GM19239 (cell line): ENCODE results near the gene KLHDC10.
"Not testable (repeated sequence)": the region's sequence is repeated elsewhere in the genome, so short reads cannot be mapped to it uniquely, and the experiment has no call there.

Experiments
- DNase-seq: peaks from one replicate; pipeline ENCODE4 v3.0.0; 2011; ENCODE audit warnings: low spot score; ENCODE audit not compliant: insufficient read length
- FAIRE-seq: peaks from 2 replicates; lab custom pipeline; 2011; peaks lifted over from hg19 to GRCh38; lab: Jason Lieb, UNC

Gene KLHDC10

DNA sequence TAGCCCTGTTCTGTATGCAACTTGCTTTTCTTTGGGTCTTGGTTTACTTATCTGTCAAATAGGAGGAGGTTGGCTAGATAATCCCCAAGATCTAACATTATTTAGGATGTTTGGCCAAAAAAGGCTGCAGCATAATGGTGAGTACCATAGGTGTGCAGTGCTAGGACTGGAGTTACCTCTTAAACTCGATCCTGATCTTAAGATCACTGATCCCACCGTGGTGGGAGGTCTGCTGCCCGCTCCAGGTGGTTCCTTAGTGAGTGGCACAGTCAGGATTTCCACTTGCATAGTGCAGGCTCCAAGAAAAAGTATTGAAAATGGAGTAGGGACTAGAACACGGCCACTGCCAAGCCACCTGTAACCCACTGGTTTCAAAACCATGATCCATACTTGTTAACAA is 66.9 kb downstream of the KLHDC10 start:
- FAIRE-seq (no peak), DNase-seq (no peak)

DNA sequence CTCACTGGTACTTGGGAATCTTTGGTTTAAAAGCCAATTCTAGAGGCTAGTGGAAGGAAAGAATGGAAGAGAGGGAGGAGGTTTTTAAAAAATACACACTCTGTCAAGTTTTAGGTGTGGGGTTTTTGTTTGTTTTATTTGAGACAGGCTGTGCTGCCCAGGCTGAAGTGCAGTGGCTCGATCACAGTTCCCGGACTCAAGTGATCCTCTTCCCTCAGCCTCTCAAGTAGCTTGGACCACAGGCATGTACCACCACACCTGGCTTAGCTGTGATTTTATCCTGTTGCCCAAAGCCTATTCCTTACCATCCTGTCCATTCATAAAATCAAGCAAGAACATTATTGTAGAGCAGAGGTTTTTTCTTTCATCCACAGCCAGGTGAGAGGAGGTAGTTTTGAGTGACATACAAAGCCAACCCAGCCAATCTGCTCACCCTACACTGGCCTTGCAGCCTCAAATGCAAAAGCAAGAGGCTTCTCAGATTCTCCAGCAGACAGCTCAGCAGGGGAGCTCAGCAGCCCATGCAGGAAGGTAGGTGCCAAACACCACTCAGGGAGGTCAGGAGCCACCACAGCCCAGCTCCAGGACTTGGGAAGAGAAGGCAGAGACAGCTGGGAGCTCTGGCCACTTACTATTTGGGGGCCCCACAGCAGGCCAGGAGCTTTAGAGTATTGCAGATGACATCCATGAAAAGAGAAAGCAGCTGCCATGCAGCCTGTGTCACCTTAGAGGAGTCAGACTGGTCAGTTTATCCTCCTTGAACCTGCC is 69.0 kb downstream of the KLHDC10 start:
- DNase-seq = no peak
- FAIRE-seq = no peak

DNA sequence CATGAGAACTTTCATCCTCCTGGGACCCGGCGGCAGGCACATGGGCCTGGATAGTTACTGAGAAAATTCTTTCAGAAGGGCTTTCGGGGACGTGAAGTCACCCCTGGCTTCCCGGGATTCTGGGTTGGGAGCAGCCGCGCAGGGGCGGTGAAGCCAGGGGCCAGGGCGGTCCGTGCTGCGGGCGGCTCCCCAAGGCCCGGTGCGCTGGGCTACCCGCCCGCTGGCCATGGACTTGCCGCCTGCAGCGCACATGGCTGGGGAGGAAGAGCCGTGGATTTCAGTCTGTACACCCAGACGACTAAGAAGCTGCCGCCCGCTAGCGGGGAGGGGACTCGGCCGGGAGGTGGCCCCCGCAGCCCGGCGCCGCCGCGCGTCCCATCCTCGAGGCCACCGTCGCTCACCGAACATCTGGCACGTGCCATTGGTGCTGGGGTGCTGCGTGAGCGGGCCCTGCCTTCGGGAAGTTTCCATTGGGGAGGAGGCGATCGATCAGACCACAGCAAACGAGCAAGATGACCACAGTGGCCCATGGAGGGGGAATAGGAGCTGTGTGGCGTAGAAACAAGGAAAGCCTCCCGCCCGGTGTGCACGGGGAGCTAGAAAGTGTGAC is 70.3 kb downstream of the KLHDC10 start:
- no peak for FAIRE-seq
- no peak for DNase-seq

DNA sequence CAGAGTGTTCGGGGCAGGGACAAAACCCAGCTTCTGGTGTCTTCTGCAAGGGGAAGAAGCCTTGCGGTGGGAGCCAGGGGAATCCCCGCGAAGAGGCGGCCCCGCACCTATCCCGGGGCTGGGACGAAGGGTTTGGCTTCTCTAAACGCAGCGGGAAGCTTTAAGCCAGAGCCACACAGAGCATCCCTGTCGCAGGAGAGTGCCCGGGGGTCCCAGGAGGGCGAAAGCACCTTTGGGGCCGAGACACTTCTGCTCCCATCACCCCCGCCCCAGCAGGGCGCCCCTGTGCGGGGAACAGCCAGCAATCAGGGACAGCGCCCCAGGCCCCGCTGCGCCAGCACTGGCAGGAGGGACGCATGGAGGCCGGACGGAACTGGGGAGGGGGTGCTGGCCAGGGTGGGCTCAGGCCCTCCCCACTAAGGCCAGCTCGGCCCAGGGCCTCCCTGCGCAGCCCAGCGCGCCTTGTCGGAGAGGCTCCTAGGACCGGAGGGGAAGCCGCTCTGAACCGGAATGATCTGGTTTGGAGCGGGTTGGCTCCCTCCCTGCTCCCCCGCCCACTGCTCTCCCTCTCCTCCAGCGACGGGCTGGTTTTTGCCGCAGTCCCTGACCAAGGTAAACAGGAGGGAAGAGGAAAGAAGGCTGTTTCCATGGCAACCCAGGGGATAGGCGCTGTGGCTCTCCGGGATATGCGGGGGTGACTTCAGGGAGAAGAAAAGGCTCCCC is 71.0 kb downstream of the KLHDC10 start:
- peak; percentile 56 for DNase-seq
- FAIRE-seq = no peak

DNA sequence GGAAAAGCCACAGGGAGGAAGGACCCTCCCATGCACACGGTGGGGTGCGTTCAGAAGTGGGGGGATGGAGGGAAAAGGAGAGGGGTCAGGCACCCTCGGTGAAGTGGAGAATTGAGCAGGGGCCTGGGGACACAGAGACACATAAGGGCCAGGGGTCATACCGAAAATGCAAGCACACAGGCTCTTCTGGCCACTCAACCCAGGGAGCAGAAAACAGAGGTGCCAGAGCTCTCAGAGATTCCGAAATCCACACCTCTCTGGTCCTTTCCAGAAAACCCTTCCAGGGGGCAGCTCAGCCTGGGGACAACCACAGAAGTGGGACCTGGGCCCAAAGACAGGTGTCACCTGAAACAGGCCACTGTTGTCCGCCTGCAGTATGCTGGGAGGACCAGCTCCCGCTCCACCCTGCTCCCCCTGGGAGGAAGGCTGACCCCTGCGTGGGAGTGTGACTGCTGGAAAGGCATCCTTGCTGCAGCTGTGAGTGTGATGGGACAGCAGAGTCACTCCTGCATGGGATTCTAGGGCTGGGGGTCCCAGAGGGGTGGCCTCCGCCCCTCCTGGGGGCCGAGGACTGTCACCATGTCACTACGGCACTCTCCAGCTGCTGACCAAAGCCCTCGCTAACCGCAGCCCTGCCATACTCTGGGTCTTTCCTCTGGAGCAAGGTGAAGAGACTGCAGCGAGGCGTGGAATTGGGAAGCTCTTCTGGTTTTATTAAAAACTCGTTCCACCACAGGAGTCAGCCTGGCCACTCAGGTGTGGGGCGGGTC is 71.7 kb downstream of the KLHDC10 start:
- no peak for DNase-seq

DNA sequence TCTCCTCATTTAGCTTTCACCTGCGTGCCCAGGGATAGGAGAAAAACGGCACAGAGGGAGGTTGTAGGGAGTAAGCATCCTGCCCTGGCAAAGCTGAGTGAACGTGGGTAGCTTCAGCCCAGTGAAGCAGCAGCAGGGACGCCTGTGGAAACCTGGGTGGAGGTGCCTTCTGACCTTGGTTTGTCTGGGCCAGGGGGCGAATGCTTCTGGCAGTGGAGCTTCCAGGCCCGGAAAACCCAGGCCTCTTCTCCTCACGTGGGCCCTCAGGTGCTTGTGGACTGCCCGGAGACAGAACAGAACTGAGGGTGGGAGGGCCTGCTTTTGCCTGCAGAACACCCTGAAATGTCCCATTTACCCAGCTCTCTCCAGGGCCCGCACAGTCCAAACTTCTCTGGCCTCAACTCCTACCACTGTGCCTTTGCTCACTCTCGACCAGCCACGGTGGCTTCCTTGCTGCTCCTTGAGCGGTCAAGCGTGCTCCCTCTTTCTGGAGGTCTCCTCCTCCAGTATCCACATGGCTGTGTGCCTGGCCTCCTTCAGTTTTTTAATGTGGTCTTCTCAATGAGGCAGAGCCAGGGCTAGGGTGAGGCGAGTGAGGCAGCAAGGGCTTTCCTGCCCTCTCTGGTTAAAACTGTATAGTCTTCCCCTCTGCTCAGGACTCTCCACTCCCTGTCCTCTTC is 72.5 kb downstream of the KLHDC10 start:
- FAIRE-seq (no peak), DNase-seq (no peak)

More for the DNA sequence above, 71.7 kb downstream of the KLHDC10 start:
- peak; percentile 73 for FAIRE-seq

DNA sequence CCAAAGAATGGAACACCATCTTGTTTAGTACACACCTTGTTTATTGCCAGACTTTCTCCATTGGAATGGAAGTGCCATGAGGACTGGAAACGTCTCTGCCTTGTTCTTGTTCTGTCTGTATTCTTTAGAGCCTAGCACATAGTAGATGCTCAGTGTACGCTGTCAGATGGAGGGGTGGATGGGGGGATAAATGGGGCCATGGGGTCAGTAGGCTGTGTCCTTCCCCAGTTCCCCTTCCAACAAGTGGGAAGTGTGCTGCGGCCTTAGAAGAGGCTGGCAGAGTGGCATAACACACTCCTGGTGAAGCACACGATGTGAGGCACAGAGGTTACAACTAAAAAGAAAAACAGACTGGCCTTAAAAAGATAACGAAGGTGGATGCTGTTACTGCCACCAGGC is 73.0 kb downstream of the KLHDC10 start:
- DNase-seq (no peak), FAIRE-seq (no peak)

DNA sequence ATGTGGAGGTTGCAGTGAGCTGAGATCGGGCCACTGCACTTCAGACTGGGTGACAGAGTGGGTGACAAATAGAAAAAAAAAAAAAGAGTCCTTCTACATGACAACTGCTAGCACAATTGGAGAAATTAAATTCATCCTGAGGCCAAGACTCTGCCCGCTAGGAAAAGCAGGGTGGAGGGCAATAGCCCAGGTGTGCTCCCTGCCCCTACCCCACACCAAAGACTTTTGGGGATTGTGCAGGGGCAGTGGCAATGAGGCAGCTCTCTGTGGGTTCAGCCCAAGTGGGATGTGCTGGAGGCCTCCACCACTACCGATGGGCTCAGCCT is 73.6 kb downstream of the KLHDC10 start:
- FAIRE-seq (no peak), DNase-seq (no peak)

DNA sequence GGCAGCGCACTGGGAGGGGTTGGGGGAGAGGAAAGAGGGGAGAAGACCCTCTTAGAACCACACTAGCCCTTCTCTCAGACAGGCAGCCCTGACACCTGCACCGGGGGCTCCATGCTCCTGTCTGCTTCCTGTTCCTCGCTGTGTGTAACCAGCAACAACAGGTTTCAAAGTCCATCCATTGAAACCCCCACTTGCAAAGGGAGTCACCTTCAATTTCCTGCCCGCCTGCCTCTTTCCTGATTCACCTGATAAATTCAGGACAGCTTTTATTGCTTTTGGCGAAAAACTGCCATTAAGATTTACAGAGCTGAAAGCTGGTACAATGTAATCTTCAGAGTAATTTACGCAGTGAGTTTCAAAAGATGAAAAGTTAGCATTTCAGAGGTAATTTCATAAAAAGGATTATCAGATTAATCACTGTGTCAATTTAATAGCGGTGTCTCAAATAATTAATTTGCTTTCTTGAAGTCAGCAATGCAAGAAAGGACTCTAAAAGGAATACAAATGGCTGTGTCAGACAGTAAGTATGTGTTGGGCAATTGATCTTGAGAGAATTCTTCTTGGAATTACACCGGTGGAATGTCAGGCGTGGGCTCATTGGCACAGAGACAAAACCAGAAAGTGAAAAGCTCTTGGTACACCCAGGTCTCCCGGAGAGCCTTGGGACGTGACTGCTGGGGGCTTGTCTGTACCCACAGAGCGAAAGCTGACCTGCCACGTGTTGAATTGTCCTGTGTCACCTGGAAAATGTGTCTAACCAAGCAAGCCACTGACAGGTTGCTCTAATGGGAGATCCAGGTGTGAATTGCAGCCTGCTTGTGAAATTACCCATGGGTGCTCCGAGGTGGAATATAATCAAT is 74.2 kb downstream of the KLHDC10 start:
- no peak for DNase-seq

DNA sequence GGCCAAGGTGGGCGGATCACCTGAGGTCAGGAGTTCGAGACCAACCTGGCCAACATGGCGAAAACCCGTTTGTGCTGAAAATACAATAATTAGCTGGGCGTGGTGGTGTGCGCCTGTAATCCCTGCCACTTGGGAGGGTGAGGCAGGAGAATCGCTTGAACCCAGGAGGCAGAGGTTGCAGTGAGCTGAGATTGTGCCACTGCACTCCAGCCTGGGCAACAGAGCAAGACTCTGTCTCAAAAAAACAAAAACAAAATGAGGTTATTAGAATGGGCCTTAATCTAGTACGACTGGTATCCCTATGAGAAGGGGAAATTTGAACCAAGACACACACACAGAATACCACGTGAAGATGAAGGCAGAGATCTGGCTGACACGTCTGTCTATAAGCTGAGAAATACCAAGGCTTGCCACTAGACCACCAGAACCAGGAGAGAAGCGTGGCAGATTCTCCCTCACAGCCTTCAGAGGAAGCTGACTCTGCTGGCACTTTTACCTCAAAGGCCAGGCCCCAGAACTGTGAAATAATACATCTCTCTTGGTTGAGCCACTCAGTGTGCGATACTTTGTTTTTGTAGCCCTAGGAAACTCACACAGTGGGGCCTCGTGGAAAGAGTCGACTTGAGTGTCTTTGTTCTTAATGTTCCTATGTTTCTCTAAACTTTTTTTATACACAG is 75.2 kb downstream of the KLHDC10 start:
- FAIRE-seq = no peak

More for the DNA sequence above, 74.2 kb downstream of the KLHDC10 start:
- no peak for FAIRE-seq

DNA sequence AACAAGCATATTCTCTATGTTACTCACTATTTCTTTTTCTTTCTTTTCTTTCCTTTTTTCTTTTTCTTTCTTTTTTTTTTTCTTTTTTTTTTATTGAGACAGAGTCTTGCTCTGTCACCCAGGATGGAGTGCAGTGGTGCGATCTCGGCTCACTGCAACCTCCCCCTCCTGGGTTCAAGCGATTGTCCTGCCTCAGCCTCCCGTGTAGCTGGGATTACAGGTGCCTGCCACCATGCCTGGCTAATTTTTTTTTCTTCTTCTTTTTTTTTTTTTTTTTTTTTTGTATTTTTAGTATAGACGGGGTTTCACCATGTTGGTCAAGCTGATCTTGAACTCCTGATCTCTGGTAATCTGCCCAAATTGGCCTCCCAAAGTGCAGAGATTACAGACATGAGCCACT is 75.8 kb downstream of the KLHDC10 start:
- not testable (repeated sequence) for FAIRE-seq, DNase-seq

More for the DNA sequence above, 75.2 kb downstream of the KLHDC10 start:
- no peak for DNase-seq

DNA sequence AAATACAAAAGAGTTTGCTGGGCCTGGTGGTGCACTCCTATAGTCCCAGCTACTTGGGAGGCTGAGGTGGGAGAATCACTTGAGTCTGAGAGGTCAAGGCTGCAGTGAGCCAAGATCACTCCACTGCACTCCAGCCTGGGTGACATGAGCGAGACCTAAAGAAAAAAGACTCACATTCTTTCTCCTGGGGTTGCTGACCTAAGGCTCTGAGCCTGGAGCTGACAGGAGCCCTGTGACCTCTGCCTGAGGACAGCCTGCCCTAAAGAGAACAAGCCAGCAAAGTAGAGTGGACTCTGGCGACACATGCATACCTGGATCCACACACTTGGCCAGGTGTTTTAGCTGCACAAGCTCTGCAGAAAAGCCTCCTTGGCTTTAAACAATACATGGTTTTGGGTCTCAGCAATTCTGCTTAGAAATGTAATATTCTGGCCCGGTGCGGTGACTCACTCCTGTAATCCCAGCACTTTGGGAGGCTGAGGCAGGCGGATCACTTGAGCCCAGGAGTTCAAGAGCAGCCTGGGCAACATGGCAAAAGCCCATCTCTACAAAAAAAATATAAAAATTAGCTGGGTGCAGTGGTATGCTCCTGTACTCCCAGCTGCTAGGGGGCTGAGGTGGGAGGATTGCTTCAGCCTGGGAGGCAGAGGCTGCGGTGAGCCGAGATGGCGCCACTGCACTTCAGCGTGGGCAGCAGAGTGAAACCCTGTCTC is 76.5 kb downstream of the KLHDC10 start:
- FAIRE-seq (no peak), DNase-seq (no peak)

DNA sequence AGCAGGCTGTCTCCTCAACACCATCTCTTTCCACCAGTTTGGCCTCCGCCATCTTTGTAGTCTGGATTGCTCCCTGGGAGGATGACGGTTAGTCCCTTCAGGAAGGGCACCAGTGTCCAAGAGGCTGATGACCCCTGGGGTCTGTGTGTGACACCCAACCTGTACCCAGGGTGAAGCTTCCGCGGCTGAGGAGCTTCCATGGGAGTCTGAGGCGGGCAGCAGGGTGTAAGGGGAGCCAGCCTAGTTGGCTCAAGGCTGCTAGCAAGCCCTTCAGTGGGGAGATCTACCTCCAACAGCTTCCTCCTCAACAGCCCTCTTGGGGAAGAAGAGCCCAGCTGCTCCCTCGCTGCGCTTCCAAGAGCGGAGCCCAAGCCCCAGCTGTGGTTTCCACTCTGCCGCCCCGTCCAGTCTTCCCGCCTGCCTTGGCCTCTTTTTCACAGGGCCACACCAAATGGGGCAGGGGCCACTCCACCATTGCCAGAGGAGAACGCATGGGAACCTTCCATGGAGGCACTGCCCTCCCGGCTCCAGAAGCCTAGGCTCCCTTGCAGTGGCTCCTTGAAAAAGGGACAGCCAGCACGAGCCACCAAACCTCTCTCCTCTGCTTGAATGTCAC is 77.5 kb downstream of the KLHDC10 start:
- DNase-seq = no peak

DNA sequence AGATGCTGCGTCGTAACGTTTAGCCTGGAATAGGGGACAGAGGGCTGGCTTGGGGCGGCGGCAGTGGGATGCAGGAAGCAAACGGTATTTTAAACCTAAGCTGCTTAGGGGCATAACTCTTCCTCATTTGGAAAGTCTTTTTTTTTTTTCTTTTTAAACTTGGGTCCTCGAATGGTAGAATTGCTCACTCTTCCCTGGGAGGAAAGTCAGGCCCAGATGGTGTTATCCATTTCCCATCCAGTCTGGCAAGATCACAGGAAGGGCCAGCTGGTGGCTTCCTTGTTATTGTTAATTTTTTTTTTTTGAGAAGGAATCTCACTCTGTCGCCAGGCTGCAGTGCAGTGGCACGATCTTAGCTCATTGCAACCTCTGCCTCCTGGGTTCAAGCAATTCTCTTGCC is 78.2 kb downstream of the KLHDC10 start:
- DNase-seq (no peak), FAIRE-seq (no peak)

More for the DNA sequence above, 77.5 kb downstream of the KLHDC10 start:
- FAIRE-seq = no peak

DNA sequence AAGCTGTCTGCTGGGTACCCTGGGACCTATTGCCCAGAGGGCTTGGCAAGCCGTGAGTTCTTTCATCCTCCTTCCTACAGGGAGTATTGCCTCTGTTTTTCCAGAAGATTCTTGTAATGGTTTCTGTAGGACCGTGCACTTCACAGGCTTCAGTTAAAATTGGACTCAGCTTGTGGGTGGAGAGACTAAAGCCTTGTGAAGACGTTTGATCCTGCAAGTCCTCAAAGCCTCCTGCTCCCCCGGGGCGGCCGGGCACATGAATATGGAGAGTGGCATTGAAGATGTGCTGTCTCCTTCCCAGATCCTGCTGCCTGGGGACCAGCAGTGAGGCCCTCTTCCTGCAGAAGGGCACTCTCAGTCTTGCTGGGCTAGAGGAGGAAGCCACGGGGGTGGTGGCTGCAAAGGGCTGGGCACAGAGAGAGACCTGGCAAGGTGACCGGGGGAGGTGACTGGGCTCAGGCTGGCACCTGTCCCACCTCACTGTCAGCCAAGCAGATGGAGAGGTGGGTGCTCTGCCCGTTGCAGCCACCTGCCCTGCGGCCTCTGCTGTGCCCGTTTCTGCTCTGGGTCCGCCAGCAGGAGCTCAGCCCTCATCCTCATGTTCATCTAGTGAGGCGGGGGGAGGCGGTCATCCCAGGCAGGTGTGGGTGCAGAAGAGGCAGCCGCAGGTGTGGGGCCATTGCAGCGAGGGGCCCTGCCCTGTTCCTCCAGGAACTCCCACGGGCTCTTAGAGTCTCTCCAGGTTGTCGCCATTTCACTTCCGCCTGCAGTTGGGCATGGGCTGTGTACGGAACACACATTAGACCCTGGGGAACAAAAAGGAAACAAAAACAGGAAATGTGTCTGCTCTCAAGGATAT is 79.2 kb downstream of the KLHDC10 start:
- FAIRE-seq (peak; percentile 57), DNase-seq (peak; percentile 47)

DNA sequence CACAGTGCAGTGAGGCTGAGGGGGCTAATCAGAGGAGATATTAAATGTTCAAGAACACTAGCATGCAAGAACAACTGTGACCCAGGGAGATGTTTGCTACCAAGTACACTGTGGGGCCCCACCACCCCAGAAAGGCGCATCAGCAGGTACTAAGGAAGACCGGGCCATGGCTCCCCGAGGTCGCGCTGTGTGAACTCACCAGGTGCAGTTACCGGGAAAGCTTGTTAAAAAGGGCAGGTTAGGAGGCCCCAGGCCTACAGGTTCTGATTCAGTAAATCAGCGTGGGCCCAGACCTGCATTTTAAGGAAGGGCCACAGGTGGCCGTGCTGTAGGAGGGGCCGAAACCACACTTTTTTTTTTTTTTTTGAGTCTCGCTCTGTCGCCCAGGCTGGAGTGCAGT is 80.3 kb downstream of the KLHDC10 start:
- DNase-seq (no peak), FAIRE-seq (peak; percentile 49)
